GM23338 (cell line): ENCODE results near the gene ARL6IP4. TPM values are rescaled to one million over a fixed set of nuclear protein-coding genes. Genes with fewer than 3 reads are reported as not detected.

Source experiments
- ATAC-seq: fragments of 200-7000 bp; cut with Tn5 transposase; 3 replicates; pipeline ENCODE4 v1.9.1; 2020
- DNase-seq: peaks from one replicate; pipeline ENCODE4 v3.0.0-alpha.2; 2015; ENCODE audit warnings: low spot score
- H2AFZ ChIP-seq: fragments of 200-600 bp; sonication (generic); 2 replicates; pipeline ENCODE4 v1.8.0; 2016; ENCODE audit warnings: antibody characterized with exemption, mild to moderate bottlenecking, moderate library complexity
- H3F3A ChIP-seq: fragments of 200-600 bp; sonication (generic); replicated peaks from 2 replicates; pipeline ENCODE4 v1.8.0; 2017; ENCODE audit warnings: antibody characterized with exemption, mixed run types, low read depth
- H3K27ac ChIP-seq: fragments of 200-600 bp; sonication (generic); 2 replicates; pipeline ENCODE4 v1.6.1; 2016; ENCODE audit warnings: low read depth
- H3K27me3 ChIP-seq: fragments of 200-600 bp; sonication (generic); 2 replicates; pipeline ENCODE4 v1.8.0; 2016; ENCODE audit warnings: mild to moderate bottlenecking, mixed run types, moderate library complexity; ENCODE audit not compliant: insufficient read depth
- H3K36me3 ChIP-seq: fragments of 200-600 bp; sonication (generic); 2 replicates; pipeline ENCODE4 v1.8.0; 2016; ENCODE audit warnings: mild to moderate bottlenecking; ENCODE audit not compliant: insufficient read depth
- H3K4me1 ChIP-seq: fragments of 200-600 bp; sonication (generic); 2 replicates; pipeline ENCODE4 v1.8.0; 2016; ENCODE audit warnings: mild to moderate bottlenecking, moderate library complexity; ENCODE audit not compliant: insufficient read depth
- H3K4me2 ChIP-seq: fragments of 200-600 bp; sonication (generic); 2 replicates; pipeline ENCODE4 v1.7.1; 2017; ENCODE audit warnings: mixed run types
- H3K4me3 ChIP-seq: fragments of 200-600 bp; sonication (generic); 2 replicates; pipeline ENCODE4 v1.6.1; 2016; ENCODE audit warnings: mixed run types
- H3K79me2 ChIP-seq: fragments of 200-600 bp; sonication (generic); replicated peaks from 2 replicates; pipeline ENCODE4 v1.8.0; 2017; ENCODE audit warnings: mild to moderate bottlenecking; ENCODE audit not compliant: insufficient read depth
- H3K9me2 ChIP-seq: fragments of 200-600 bp; sonication (generic); 2 replicates; pipeline ENCODE4 v1.8.0; 2017; ENCODE audit not compliant: insufficient read depth
- H4K20me1 ChIP-seq: fragments of 200-600 bp; sonication (generic); replicated peaks from 2 replicates; pipeline ENCODE4 v1.8.0; 2017; ENCODE audit warnings: mild to moderate bottlenecking; ENCODE audit not compliant: insufficient read depth
- H3K27ac Mint-ChIP-seq: 2 replicates; pipeline ENCODE4 v1.8.0; 2020; ENCODE audit warnings: inconsistent platforms, mild to moderate bottlenecking, moderate library complexity, mixed read lengths
- H3K27me3 Mint-ChIP-seq: 3 replicates; pipeline ENCODE4 v1.8.0; 2022; ENCODE audit warnings: low read depth, mild to moderate bottlenecking, moderate library complexity, mixed read lengths, inconsistent platforms; ENCODE audit not compliant: insufficient read depth, poor library complexity
- H3K36me3 Mint-ChIP-seq: 3 replicates; pipeline ENCODE4 v1.8.0; 2021; ENCODE audit warnings: low read depth, mild to moderate bottlenecking, inconsistent platforms, moderate library complexity, mixed read lengths
- H3K4me1 Mint-ChIP-seq: 3 replicates; pipeline ENCODE4 v1.8.0; 2020; ENCODE audit warnings: mild to moderate bottlenecking, inconsistent platforms, mixed read lengths
- H3K4me3 Mint-ChIP-seq: 3 replicates; pipeline ENCODE4 v1.8.0; 2021; ENCODE audit warnings: moderate library complexity, mild to moderate bottlenecking, inconsistent platforms, mixed read lengths
- H3K9me3 Mint-ChIP-seq: 3 replicates; pipeline ENCODE4 v1.8.0; 2020; ENCODE audit warnings: moderate library complexity, mild to moderate bottlenecking, inconsistent platforms, mixed read lengths
- JUNB ChIP-seq: IDR thresholded peaks from one replicate; pipeline ENCODE4 v1.6.1; 2016; ENCODE audit warnings: antibody characterized with exemption; ENCODE audit not compliant: unreplicated experiment
- POLR2AphosphoS5 ChIP-seq: IDR thresholded peaks from 2 replicates; pipeline ENCODE4 v1.6.1; 2016; ENCODE audit warnings: antibody characterized with exemption, low read depth
- ZNF331 ChIP-seq: fragments of 250-450 bp; sonication (Bioruptor Pico); IDR thresholded peaks from 2 replicates; pipeline ENCODE4 v1.5.0; 2020; ENCODE audit warnings: low read depth, mild to moderate bottlenecking, moderate library complexity
- microRNA-seq: library from miRNA; unstranded; fragments of <30 nt; microRNA quantifications from one replicate; pipeline ENCODE4, GENCODE V29; 2017
- polyA plus RNA-seq: library from polyadenylated mRNA; unstranded; fragments of >200 nt; fragmentation: Nextera tagmentation; extraction: Ambion mirVana; gene quantifications from 2 replicates; pipeline ENCODE4 v1.2.1, GENCODE V29; 2016
- small RNA-seq: library from RNA; depleted of rRNA; stranded (forward); fragments of <200 nt; gene quantifications from one replicate; pipeline ENCODE3, GENCODE V24; 2014; ENCODE audit warnings: low replicate concordance
- total RNA-seq: library from RNA; depleted of rRNA; stranded (reverse); fragments of >200 nt; shearing (Covaris generic); gene quantifications from 2 replicates; pipeline ENCODE4 v1.2.3, GENCODE V29; 2014; rRNA removed
- TF ChIP-seq, protein P1 (sequence below): IDR thresholded peaks from one replicate; pipeline ENCODE4 v1.6.1; 2018; ENCODE audit warnings: antibody characterized with exemption; ENCODE audit not compliant: unreplicated experiment

ARL6IP4 gene
- total and polyA plus RNA-seq, 2 experiments from 2014 or later: 85.5 to 169 TPM

DNA sequence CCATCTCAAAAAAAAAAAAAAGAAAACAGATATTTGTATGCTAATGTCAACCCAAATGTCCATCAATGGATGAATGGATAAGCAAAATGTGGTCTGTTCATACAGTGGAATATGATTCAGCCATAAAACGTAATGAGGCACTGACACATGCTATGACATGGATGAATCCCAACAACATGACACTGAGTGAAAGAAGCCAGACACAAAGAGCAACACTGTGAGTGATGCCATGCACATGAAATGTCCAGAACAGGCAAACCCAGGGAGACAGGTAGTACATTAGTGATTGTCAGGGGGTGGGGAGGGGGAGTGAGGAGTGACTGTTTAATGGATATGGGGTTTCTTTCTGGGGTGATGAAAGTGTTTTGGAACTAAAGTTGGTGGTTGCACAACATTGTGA is 50.2 kb downstream of the ARL6IP4 start (continued):
- TF ChIP-seq, protein P1, sequence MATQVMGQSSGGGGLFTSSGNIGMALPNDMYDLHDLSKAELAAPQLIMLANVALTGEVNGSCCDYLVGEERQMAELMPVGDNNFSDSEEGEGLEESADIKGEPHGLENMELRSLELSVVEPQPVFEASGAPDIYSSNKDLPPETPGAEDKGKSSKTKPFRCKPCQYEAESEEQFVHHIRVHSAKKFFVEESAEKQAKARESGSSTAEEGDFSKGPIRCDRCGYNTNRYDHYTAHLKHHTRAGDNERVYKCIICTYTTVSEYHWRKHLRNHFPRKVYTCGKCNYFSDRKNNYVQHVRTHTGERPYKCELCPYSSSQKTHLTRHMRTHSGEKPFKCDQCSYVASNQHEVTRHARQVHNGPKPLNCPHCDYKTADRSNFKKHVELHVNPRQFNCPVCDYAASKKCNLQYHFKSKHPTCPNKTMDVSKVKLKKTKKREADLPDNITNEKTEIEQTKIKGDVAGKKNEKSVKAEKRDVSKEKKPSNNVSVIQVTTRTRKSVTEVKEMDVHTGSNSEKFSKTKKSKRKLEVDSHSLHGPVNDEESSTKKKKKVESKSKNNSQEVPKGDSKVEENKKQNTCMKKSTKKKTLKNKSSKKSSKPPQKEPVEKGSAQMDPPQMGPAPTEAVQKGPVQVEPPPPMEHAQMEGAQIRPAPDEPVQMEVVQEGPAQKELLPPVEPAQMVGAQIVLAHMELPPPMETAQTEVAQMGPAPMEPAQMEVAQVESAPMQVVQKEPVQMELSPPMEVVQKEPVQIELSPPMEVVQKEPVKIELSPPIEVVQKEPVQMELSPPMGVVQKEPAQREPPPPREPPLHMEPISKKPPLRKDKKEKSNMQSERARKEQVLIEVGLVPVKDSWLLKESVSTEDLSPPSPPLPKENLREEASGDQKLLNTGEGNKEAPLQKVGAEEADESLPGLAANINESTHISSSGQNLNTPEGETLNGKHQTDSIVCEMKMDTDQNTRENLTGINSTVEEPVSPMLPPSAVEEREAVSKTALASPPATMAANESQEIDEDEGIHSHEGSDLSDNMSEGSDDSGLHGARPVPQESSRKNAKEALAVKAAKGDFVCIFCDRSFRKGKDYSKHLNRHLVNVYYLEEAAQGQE: no peak
- TF ChIP-seq ZNF331 (CRISPR knock-in tag) (no peak), POLR2AphosphoS5 (no peak)

DNA sequence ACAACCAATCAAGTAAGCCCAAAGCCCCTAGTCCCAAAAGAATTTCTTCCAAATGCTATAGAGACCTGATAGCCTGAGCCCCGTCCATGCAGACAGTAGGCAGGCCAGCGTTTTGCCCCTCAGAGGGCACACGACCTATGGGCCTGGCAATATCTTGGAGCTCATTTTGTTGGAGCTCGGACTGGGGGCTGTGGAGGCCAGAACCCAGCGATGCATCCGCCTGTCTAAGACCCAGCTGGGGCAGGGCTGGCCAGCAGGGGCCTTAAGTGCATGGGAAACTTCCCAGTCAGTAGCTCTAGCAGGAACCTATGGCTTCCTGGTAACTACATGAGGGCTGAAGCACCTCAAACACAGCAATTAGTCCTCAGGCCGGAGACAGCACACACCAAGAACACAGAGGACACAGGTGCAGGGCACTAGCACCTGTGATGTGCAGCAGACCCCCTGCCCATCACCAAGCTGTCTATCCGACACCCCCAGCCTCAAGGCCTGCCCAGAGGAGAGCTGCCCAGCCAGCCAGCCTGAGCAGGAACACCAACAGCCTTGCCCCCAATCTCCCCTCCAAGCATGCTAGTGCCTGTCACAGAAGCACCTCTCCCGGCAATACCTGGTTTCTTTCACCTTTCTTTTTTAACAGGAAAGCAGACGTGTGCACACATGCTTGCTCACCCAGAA is 50.8 kb downstream of the ARL6IP4 start:
- ATAC-seq: no peak
- Histone ChIP-seq H3K4me3 (no peak overlapping the region), H3K4me2 (no peak overlapping the region), H3K9me2 (no peaks in the 10 kb centered on the region), H3K79me2 (no peaks in the 10 kb centered on the region), H4K20me1 (no peaks in the 10 kb centered on the region), H3F3A (no peaks in the 10 kb centered on the region), H3K27me3 (no peaks in the 10 kb centered on the region), H3K36me3 (no peaks in the 10 kb centered on the region), H2AFZ (no peak overlapping the region), H3K27ac (no peak overlapping the region), H3K4me1 (no peaks in the 10 kb centered on the region)
- no peak overlapping the region for H3K27ac Mint-ChIP-seq
- TF ChIP-seq JUNB: no peak
- no peak overlapping the region for H3K4me3 Mint-ChIP-seq
- peaks cover 9% of the 10 kb centered on the region for H3K4me1 Mint-ChIP-seq
- peaks cover 8% of the 10 kb centered on the region for H3K27me3 Mint-ChIP-seq
- no peak for DNase-seq
- H3K9me3 Mint-ChIP-seq: no peaks in the 10 kb centered on the region
- no peaks in the 10 kb centered on the region for H3K36me3 Mint-ChIP-seq

Small RNA genes lying within 50 kb of the gene (microRNA-seq; reads per million reads assigned to microRNA genes)
- gene MIR4304: not detected

Small RNA genes lying within 50 kb of the gene (small RNA-seq; reads per million reads assigned to genes)
- gene ARL6IP4 (not detected), gene MIR4304 (not detected)

Other genes starting within 250 kb of the ARL6IP4 start
- gene HCAR1, start 249.8 kb upstream of the ARL6IP4 start, total RNA-seq: 0.17 TPM in 1 of 2 replicates, not detected in the other
- 0.07 TPM in 1 of 2 replicates, not detected in the other for gene HCAR1, start 249.8 kb upstream of the ARL6IP4 start, polyA plus RNA-seq
- gene DENR, start 227.9 kb upstream of the ARL6IP4 start, total RNA-seq: 55.2 and 55.8 TPM in 2 replicates
- gene DENR, start 227.9 kb upstream of the ARL6IP4 start, polyA plus RNA-seq: 129 and 130 TPM in 2 replicates
- 0.16 and 0.31 TPM in 2 replicates for gene CCDC62, start 206.1 kb upstream of the ARL6IP4 start, total RNA-seq
- gene CCDC62, start 206.1 kb upstream of the ARL6IP4 start, polyA plus RNA-seq: 0.13 and 0.61 TPM in 2 replicates
- gene HIP1R, start 145.2 kb upstream of the ARL6IP4 start, total RNA-seq: 19.9 and 22.1 TPM in 2 replicates
- 6.7 and 8.0 TPM in 2 replicates for gene HIP1R, start 145.2 kb upstream of the ARL6IP4 start, polyA plus RNA-seq
- 10.4 and 10.9 TPM in 2 replicates for gene VPS37B, start 84.6 kb upstream of the ARL6IP4 start, total RNA-seq
- gene VPS37B, start 84.6 kb upstream of the ARL6IP4 start, polyA plus RNA-seq: 6.7 and 6.8 TPM in 2 replicates
- gene ABCB9, start 14.2 kb upstream of the ARL6IP4 start, total RNA-seq: 7.0 and 7.7 TPM in 2 replicates
- 1.2 and 1.4 TPM in 2 replicates for gene ABCB9, start 14.2 kb upstream of the ARL6IP4 start, polyA plus RNA-seq
- gene OGFOD2, start 5.4 kb upstream of the ARL6IP4 start, total RNA-seq: 11.6 and 16.1 TPM in 2 replicates
- gene OGFOD2, start 5.4 kb upstream of the ARL6IP4 start, polyA plus RNA-seq: 13.1 and 14.3 TPM in 2 replicates
- gene PITPNM2, start 170.4 kb downstream of the ARL6IP4 start, total RNA-seq: 1.9 and 3.0 TPM in 2 replicates
- 0.28 and 0.82 TPM in 2 replicates for gene PITPNM2, start 170.4 kb downstream of the ARL6IP4 start, polyA plus RNA-seq